Sigmoid colon (tissue), 7 donors: ENCODE results near the gene NLGN3. TPM values are rescaled to one million over a fixed set of nuclear protein-coding genes. Genes with fewer than 3 reads are reported as not detected.

Experiments used
- DNase-seq: peaks from one replicate; pipeline ENCODE4 v3.0.0-alpha.2; 2019
- H3K27ac ChIP-seq, 4 donors: fragments of 200-600 bp; sonication (generic); one replicate each; pipeline ENCODE4 v1.5.1; 2016 to 2019; ENCODE audit warnings: mild to moderate bottlenecking in 1 of 4
- H3K27me3 ChIP-seq, 3 donors: fragments of 200-600 bp; sonication (generic); one replicate each; pipeline ENCODE4 v1.5.1; 2019; ENCODE audit warnings: mild to moderate bottlenecking in 1 of 3
- H3K36me3 ChIP-seq, 4 donors: fragments of 200-600 bp; sonication (generic); one replicate each; pipeline ENCODE4 v1.5.1; 2016 to 2019
- H3K4me1 ChIP-seq, 4 donors: fragments of 200-600 bp; sonication (generic); one replicate each; pipeline ENCODE4 v1.5.1; 2017 to 2019
- H3K4me3 ChIP-seq, 4 donors: fragments of 200-600 bp; sonication (generic); one replicate each; pipeline ENCODE4 v1.5.1; 2017 to 2019; ENCODE audit warnings: mild to moderate bottlenecking in 2 of 4, moderate library complexity in 1 of 4
- H3K9me3 ChIP-seq, 4 donors: fragments of 200-600 bp in 3 of 4; sonication (generic) in 3 of 4; one replicate each; pipeline versions ENCODE4 v1.5.1 to v1.6.1; 2013 to 2019
- CTCF ChIP-seq, 4 experiments: fragments of 450-650 bp in 3 of 4; fragments of 200-600 bp in 1 of 4; IDR thresholded peaks; one replicate each; pipeline ENCODE4 v1.5.1; 2016 to 2019; ENCODE audit warnings: antibody characterized with exemption in 4 of 4, mild to moderate bottlenecking in 3 of 4, moderate library complexity in 2 of 4
- EP300 ChIP-seq, 4 donors: sonication (generic); formaldehyde crosslinking; IDR thresholded peaks; one replicate each; pipeline ENCODE4 v1.6.1; 2017; ENCODE audit warnings: antibody characterized with exemption in 4 of 4
- POLR2A ChIP-seq, 2 donors: fragments of 450-650 bp; IDR thresholded peaks; one replicate each; pipeline ENCODE4 v1.6.1; 2016; ENCODE audit warnings: antibody characterized with exemption in 2 of 2, mild to moderate bottlenecking in 2 of 2, moderate library complexity in 2 of 2
- POLR2AphosphoS5 ChIP-seq, 4 donors: sonication (generic); formaldehyde crosslinking; IDR thresholded peaks; one replicate each; pipeline ENCODE4 v1.6.1; 2017; ENCODE audit warnings: antibody characterized with exemption in 4 of 4
- WGBS, 2 donors: extraction: QIAGEN DNeasy Blood & Tissue Kit; methylation state at CpG; one replicate each; pipeline ENCODE4 v1.1.7; 2013; 5-methylcytosine and 5-hydroxymethylcytosine counted together
- intact Hi-C: fragments of 100-400 bp; cut with DNase I; formaldehyde crosslinking; loops from one replicate; pipeline ENCODE4 v1.15.1; 2023
- polyA plus RNA-seq, 3 donors: library from polyadenylated mRNA; stranded (reverse); fragments of 200-250 nt; gene quantifications; one replicate each; pipeline ENCODE4 v1.2.3, GENCODE V29; 2013
- total RNA-seq, 4 donors: library from RNA; depleted of rRNA; stranded (reverse); fragments of >200 nt; gene quantifications; one replicate each; pipeline ENCODE4 v1.1.0, GENCODE V29; 2016
- donor health status: healthy with polysubstance abuse.
- donor health status: Bipolar disorder and iron deficiency.
- donor health status: healthy.

NLGN3 gene
- total and polyA plus RNA-seq, 7 donors = under 0.01 to 3.6 (median 1.6) TPM; not detected in 1

DNA sequence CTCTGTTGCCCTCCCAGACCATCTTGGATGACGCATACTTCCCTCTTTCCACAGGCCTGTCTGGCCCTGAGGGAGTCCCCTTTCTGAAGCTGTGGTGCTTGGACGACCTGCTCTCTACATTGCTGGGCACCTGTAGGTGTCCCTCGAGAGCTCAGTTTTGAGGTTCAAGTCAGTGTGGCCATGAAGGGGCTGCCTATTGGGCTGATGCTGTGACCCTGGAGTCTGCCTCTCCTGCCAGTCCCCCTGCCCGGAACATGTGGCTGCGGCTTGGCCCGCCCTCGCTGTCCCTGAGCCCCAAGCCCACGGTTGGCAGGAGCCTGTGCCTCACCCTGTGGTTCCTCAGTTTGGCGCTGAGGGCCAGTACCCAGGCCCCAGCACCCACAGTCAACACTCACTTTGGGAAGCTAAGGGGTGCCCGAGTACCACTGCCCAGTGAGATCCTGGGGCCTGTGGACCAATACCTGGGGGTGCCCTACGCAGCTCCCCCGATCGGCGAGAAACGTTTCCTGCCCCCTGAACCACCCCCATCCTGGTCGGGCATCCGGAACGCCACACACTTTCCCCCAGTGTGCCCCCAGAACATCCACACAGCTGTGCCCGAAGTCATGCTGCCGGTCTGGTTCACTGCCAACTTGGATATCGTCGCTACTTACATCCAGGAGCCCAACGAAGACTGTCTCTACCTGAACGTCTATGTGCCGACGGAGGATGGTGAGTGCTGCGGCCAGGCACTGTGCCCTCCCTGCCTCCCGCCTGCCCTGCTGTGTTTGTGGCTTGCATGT lies 3.0 kb downstream of the NLGN3 start:
- intact Hi-C loops = no loop called here

DNA sequence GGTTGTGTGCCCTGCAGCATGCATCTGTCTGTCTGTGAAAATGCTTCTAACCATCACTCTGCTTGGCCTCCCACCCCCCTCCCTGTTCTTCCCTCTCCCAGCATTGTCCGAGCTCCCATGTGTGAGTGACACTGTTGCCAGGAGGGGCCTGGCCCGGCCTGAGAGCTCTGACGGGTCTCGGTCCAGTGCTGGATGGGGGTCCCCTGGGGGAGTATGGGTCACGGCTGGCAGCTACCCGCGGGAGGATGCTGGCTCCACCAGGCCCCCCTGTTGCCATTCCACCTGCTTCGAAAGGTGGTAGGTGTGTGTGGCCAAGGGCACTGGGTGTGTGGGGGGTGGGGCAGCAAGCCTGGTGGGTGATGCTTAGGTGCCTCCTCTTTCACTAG lies 3.6 kb downstream of the NLGN3 start:
- DNase-seq = no peak
- no peaks in the 10 kb centered on the region for H3K36me3 ChIP-seq
- peaks cover 0 to 29% (median 19%) of the 10 kb centered on the region in 4 donors for H3K4me1 ChIP-seq
- TF ChIP-seq POLR2A (IDR thresholded peaks at IDR 0.05) (no peak), POLR2AphosphoS5 (IDR thresholded peaks at IDR 0.05) (no peak), EP300 (IDR thresholded peaks at IDR 0.05) (no peak), CTCF (IDR thresholded peaks at IDR 0.05) (no peak)
- H3K27ac ChIP-seq = no peak overlapping the region
- intact Hi-C loops = no loop called here
- no peaks in the 10 kb centered on the region for H3K9me3 ChIP-seq
- no peak overlapping the region for H3K4me3 ChIP-seq
- WGBS, 2 donors = 89 to 91% methylated on average over 8 of the region's 8 CpGs
- H3K27me3 ChIP-seq = no peaks in the 10 kb centered on the region

More for the DNA sequence above, 3.0 kb downstream of the NLGN3 start:
- Histone ChIP-seq H3K9me3 (no peaks in the 10 kb centered on the region), H3K4me3 (no peak overlapping the region), H3K4me1 (peaks cover 0 to 32% (median 23%) of the 10 kb centered on the region in 4 donors), H3K36me3 (peaks cover 0 to under 1% (median 0%) of the 10 kb centered on the region in 4 donors), H3K27me3 (no peaks in the 10 kb centered on the region), H3K27ac (no peak overlapping the region)
- TF ChIP-seq CTCF (IDR thresholded peaks at IDR 0.05) = no peak
- WGBS, 2 donors = 90 to 95% methylated on average over 28 of the region's 28 CpGs
- DNase-seq = no peak

DNA sequence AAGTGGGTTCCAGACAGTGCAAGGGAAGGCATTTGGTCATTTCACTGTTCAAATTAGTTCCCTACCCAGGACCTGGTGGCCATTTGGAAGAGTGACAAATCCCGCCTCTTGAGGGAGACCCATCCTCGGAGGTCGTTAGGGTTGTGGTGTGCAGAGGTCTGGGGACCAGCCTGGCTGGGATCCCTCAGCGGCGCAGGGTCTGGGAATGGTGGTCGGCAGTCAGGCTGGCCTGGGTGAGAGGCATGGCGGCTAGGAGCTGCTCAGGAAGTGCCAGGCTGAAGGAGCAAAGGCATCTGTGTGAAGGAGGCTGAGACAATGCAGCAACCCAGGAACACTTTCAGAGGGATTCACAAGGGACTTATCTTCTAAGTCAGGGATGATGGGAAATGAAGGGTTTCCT lies 6.7 kb downstream of the NLGN3 start:
- Histone ChIP-seq H3K4me1 (peaks cover 0 to 6% (median 0%) of the 10 kb centered on the region in 4 donors), H3K4me3 (no peak overlapping the region), H3K9me3 (no peaks in the 10 kb centered on the region), H3K27ac (no peak overlapping the region), H3K36me3 (no peaks in the 10 kb centered on the region), H3K27me3 (no peaks in the 10 kb centered on the region)
- no peak for TF ChIP-seq CTCF (IDR thresholded peaks at IDR 0.05)
- no peak for TF ChIP-seq POLR2AphosphoS5 (IDR thresholded peaks at IDR 0.05)
- no peak for TF ChIP-seq EP300 (IDR thresholded peaks at IDR 0.05)
- TF ChIP-seq POLR2A (IDR thresholded peaks at IDR 0.05) = no peak
- no peak for DNase-seq
- WGBS, 2 donors = 78 to 85% methylated on average over 7 of the region's 7 CpGs
- intact Hi-C loops = no loop called here

DNA sequence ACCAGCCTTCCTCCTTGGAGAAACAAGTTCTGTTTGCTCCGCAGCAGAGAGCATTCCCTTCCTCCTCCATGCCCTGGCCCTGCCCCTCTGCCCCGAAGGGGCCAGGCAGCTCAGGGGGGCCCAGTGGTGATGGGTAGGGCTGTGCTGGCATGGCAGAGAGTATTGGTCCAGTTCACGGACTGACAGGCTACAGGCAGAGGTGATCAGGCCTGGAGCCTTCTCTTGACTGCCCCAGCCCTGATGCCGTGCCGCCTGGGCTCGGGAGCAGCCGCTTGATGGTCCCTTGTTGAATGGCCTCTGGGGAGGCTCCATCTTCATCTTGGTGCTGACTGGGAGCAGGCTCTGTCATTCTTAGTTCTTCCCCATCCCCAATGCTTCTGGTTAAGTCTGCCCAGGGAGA lies 9.6 kb downstream of the NLGN3 start:
- no peaks in the 10 kb centered on the region for H3K36me3 ChIP-seq
- H3K27ac ChIP-seq = no peak overlapping the region
- H3K9me3 ChIP-seq = no peaks in the 10 kb centered on the region
- 92 to 94% methylated on average over 7 of the region's 7 CpGs for WGBS, 2 donors
- H3K4me3 ChIP-seq = no peak overlapping the region
- intact Hi-C loops = no loop called here
- DNase-seq = no peak
- no peaks in the 10 kb centered on the region for H3K4me1 ChIP-seq
- H3K27me3 ChIP-seq = no peaks in the 10 kb centered on the region
- TF ChIP-seq POLR2AphosphoS5 (IDR thresholded peaks at IDR 0.05) (no peak), POLR2A (IDR thresholded peaks at IDR 0.05) (no peak), EP300 (IDR thresholded peaks at IDR 0.05) (no peak), CTCF (IDR thresholded peaks at IDR 0.05) (no peak)

GRCh38 chrX:71154641-71155040 lies 10.0 kb downstream of the NLGN3 start:
- TF ChIP-seq CTCF (IDR thresholded peaks at IDR 0.05) = no peak
- no peak for TF ChIP-seq POLR2AphosphoS5 (IDR thresholded peaks at IDR 0.05)
- TF ChIP-seq EP300 (IDR thresholded peaks at IDR 0.05) = no peak
- TF ChIP-seq POLR2A (IDR thresholded peaks at IDR 0.05) = no peak
- no peak overlapping the region for H3K4me3 ChIP-seq
- DNase-seq = no peak
- no peak overlapping the region for H3K27ac ChIP-seq
- H3K27me3 ChIP-seq = no peaks in the 10 kb centered on the region
- H3K36me3 ChIP-seq = no peaks in the 10 kb centered on the region
- H3K9me3 ChIP-seq = no peaks in the 10 kb centered on the region
- intact Hi-C loops = no loop called here
- no peaks in the 10 kb centered on the region for H3K4me1 ChIP-seq
- 74 to 79% methylated on average over 3 of the region's 3 CpGs for WGBS, 2 donors
